Activated naive CD4-positive, alpha-beta T cell treated with anti-CD3 and anti-CD28 coated beads, Interleukin-2, amount 50 U/mL, for 16 hours (primary cell): ENCODE measurements around the gene BEND5.

Experiments used
- DNase-seq: peaks from one replicate; pipeline ENCODE4 v3.0.0-alpha.2; 2020

BEND5 gene, protein sequence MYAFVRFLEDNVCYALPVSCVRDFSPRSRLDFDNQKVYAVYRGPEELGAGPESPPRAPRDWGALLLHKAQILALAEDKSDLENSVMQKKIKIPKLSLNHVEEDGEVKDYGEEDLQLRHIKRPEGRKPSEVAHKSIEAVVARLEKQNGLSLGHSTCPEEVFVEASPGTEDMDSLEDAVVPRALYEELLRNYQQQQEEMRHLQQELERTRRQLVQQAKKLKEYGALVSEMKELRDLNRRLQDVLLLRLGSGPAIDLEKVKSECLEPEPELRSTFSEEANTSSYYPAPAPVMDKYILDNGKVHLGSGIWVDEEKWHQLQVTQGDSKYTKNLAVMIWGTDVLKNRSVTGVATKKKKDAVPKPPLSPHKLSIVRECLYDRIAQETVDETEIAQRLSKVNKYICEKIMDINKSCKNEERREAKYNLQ

DNA sequence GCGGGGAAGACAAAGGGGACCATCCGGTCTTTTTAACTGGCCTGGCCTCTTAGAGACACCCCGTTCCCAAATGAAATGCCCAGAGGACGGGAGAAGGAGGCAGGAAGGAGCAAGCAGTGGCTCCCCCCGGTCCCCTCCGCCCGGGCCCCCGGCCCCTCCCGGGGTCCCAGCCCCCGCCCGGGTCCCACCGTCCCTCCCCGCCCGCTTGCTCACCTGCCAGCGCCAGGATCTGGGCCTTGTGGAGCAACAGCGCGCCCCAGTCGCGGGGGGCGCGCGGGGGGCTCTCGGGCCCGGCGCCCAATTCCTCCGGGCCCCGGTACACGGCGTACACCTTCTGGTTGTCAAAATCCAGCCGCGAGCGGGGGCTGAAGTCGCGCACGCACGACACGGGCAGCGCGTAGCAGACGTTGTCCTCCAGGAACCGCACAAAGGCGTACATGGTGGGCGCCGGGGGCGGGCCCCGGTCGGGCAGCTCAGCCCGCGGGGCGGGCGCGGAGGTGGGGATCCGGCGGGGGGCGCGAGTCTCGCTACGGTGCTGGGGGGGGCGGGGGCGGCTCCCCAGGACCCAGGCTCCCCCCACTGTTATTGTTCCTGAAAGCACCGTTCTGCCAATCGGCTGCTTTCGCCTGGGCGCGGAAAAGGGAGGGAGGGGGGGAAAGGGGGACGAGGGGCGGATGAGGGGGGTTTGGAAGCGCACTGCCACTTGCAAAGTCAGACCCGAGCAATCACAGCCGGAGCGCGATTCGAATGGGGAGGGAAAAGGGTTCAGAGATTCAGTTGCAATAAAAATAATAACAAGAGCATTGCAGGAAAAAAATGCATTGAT is at the start of gene BEND5:
Gene BEND5 (minus strand): TSS at position 499 of the 826 bp plus-strand sequence. CDS start 60 bp downstream, at position 439.
- peak; percentile 63 for DNase-seq

DNA sequence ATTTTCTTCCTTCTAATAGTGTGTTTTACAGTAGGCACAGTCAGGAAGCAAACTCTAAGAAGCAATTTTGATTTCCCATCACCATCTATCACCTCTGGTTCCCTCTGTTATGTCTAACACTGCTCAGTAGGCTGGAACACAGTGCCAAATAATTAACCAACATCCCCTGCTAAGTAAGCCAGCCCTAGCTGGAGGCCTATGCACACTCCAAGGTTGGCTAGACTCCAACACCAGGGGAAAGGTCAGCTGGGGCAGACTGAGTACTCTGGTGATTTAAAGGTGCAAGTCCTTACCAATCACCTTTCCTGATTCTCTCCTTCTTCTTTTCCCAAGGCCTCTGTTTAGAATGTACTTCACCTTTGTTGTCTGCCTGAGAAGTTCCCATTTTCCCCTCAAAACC is 46.5 kb upstream of the BEND5 start:
- no peak for DNase-seq

DNA sequence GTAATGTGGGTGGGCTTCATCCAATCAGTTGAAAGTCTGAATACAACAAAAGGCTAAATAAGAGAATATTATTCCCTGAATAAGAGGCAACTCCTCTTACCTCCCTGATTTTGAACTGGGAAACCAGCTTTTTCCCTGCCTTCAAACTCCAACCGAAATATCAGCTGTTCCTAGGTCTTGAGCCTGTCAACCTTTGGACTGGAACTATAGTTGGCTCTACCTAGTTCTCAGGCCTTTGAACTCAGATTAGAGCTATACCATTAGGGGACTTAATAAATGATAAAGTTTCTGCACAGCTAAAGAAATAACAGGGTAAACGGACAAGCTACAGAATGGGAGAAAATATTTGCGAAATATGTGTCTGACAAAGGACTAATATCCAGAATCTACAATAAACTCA is 43.8 kb upstream of the BEND5 start:
- DNase-seq: no peak

DNA sequence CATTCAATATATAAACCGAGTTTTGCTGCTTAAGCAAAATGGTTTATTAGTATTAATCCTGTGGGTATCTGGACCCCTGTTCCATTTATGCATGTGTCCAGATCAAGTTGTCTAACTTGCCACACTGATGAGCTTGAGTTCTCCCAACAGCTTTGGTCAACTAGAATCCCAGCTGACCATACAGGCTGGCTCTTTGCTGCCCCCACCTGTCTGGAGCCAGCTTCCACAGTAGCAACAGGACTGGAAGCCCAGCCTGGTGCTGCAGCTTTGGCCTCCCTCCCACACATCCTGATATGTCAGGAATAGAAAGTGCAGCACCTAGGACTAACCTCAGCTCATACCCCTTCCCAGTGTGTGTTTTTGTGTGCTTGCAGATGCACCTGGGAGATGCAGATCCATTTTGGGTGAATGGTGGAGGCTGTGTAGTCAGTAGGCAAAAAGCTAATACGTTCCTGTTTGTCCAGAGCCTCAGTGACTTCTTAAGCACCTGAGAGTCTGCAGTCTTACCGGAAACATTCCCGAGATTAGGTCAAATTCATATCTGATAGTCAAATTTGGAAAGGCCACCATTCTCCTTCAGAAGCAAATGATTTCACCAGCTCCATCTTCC is 40.9 kb upstream of the BEND5 start:
- no peak for DNase-seq

DNA sequence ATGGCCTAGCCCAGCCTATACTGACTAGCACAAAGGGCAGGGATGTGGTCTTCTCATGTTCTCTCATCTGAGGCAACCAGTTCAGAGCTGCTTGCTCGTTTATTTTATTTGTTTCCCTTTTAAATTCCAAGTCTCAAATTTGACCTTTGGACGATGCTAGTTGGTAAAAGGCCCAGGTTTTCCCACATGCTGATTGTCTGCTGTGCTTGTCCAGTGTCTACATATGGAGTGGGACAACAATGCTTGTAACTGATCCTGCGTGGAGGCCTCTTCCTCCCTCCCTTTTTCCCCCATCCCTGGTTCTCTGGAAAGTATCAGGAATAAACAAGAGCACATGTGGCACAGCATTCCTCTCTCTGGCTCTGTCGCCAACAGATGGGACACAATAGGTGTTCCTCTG is 34.0 kb upstream of the BEND5 start:
- DNase-seq: no peak

DNA sequence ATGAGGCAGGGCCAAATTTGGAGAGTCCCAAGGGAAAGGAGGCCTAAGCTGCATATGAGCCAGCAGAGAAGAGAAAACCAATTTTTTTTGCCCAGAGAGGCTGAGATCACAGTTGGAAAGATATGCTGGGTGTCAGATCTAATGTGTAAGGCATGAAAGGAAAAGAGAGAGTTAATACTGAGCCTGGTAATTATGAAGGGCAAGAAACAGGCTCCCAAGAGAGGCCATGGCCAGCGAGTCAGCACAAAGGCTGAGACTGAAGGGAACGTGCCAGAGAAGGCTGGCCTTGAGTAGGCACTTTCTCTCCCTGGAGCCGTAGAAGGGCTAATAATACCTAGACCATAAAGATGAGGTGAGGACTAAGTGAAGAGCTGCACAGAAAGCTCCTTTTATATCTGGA is 31.8 kb upstream of the BEND5 start:
- no peak for DNase-seq

DNA sequence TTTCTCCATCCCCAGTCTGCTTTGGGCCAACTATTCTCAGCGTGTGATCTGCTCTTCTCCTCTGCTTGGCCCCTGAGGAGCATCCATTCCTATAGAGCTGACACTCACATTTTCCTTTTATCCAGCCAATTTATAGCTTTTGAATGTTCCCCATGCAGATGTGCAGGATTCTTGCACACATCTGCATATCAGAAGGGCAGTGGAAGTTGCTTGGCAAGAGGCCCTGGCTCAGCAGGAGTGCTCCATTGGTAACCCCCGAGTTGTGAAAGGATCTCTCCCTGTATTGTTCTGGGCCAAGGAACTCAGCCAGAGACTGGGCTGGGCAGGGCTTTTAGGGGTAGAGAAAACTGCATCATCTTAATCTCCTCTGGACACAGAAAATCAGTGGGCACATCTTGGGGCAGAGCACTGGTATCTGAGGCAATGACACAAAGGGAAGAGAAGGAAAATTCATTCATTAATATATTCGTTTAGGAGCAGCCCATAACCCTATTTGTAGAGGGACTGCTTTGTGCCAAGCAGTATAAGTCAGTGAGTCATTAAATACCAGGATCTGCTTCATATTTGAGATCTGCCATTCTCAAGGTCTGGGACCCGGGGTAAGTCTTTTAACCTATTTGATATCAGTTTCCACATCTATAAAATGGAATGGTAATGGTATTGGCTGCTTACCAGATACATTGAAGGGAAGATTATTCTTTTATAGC is 31.0 kb upstream of the BEND5 start:
- DNase-seq: no peak

DNA sequence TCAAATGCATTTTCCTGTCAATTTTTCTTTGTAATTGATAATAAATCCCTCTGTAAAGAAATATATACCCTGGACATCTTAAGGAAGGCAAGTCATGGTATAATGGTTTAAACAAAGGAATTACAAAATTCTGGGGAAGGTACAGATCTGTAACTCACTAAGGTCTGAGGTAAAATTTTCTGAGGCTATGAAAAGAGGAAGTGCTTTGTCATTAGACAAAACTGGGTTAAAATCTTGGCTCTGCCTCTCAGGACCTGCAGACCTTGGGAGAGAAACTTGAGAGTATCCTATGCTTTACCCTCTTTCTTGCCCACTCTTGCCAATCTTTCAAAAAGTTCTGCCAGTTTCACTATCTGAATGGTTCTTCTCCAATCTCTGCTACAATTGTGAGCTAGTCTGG is 26.8 kb upstream of the BEND5 start:
- no peak for DNase-seq

DNA sequence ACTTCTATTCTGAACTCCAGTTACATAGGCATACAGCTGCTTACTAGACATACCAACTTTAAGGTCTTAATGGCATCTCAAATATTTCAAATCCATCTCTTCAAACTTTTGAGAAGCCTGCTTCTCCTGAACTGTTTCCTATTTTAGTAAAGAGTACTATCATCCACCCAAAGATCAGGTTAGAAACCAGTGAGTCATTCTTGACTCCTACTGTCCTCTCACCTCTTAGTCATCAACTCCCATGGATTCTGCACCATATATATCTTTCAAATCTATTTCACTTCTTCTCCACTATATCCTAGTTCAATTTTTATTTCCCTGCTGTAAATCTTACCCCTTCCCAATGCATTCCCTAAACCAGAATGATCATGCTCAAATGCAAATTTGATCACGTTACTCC is 18.1 kb upstream of the BEND5 start:
- DNase-seq: no peak

DNA sequence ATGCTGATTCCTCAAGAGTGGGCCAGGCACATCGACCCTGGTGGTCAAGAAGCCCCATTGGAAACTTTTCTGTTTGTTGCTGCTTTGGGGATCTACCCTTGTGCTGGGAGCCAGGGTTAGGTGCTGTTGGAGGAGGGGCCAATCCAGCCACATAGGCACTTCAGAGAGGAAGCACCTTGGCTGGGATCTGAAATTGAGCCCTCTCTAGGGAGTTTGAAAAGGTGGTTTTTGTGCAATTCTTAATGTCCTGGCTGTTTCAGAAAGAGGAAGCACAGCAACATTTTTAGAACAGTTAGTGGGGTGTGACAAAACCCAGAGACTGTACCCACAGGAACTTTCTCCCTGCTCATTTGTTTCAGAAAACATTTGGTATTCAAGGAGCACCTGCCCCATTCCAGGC is 17.2 kb upstream of the BEND5 start:
- no peak for DNase-seq

DNA sequence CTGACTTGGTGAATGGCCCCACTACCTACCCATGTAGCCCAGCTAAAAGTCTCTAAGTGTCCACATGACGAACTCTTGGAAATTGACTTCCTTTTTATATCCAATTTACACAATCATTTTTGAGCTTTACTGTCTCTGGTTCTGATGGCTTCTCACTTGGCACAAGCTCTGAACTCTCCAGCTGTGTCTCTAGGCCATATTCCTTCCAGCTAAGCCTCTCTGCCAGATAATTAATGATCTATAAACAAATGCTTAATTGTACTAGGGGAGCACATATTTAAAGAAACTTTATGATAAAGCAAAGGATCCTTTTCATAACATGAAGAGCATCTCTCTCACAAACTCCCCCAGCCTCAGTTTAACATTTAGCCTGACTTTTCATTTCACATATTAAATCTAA is 16.3 kb upstream of the BEND5 start:
- no peak for DNase-seq

DNA sequence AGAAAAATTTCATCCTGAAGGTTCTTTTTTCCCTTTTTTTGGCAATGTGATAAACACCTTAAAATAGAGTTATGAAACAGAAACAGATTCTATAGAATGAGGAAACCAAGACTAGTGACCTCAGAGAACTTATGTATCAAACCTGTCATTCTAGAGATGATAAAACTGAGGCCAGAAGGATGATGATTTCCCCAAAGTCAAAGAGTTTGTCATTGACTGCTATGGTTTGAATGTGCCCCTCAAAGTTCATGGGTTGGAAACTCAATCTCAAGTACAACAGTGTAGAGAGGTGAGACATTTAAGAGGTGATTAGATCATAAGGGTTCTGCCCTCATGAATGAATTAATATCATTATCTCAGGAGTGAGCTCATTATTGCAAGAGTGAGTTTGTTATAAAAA is 13.7 kb upstream of the BEND5 start:
- DNase-seq: no peak

DNA sequence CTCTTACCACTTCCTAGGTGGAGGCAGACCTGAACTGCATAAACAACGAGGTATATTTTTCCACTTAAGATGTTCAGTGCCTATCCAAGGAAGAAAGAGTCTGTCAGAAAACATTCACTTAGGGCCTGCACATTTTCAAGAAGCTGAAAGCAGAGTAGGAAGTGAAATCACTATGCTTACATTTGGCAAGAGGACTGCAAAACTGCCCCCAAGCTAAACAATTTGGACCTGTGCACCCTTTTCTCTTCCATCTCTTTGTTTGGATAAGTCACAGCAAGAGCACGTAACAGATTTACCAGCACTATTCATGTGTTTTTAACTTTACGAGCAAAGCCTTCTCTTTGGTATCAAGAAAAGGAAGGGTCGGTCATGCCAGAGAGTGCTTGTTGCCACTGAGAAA is 13.2 kb upstream of the BEND5 start:
- DNase-seq: no peak

DNA sequence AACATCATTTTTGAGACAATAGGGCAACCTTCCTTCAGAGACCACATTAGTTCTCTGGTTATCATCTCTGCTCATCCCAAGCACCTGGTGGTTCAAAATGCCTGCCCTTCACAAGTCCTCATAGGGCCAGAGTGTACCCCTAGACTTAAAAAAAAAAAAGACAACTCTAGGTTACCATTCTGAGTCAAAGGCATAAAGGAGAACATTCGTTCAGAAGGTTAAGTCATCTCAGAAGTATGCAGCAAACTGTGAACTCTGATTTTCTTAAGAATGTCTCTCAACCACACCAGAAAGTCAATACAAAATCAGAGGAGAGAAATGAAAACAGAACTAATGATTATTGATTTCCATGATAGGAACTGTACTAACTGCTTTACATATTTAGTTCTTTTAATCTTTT is 9.2 kb upstream of the BEND5 start:
- no peak for DNase-seq

DNA sequence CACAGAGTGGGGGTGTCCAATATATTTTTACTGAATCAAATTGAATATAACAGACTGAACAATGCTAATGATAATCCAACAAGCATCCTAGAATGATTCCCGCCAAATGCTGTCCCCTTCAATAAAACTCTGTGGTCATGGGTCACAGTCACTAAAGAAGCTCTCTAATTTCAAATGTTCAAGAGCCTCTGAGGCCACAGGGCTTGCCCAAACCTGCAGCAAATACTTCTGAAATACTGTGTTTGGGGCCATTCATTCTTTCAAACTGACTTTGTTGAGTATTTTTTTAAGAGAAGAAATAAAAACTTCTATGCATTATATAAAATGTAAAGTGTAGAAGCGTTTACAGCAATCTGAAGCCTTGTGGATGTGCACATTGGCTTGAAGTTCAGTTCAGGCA is 7.6 kb upstream of the BEND5 start:
- no peak for DNase-seq

DNA sequence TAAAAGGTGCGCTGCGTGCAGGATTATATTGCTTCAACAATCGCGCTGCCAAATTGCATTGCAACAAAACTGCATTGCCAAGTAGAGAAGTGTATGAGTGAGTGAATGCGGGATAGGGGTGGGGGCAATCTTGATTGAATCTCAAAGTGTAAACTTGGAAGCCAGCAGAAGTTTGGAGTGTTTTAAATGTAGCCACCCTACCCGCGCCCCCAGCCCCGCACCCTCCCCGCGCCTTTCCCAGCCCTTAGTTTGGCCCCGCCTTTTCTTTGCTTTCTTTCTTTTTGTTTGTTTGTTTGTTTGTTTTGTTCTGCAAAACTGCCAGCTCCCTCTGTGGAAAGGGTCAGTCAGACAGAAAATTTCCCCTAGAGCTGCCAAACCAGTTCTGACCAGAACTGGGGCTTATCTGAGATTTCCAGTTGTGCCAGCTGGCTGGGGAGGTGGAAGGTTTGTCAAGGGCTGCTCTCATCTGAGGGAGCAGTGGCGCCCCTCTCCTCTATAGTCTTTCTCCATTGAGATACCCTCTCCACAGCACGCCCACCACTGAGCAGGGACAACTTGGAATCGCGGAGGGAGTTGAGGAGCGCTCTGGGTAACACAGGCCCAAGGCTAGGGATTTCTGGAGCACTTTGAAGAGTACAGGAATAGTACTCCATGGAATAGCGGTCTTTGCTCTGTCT is 666 bp upstream of the BEND5 start:
- no peak for DNase-seq

DNA sequence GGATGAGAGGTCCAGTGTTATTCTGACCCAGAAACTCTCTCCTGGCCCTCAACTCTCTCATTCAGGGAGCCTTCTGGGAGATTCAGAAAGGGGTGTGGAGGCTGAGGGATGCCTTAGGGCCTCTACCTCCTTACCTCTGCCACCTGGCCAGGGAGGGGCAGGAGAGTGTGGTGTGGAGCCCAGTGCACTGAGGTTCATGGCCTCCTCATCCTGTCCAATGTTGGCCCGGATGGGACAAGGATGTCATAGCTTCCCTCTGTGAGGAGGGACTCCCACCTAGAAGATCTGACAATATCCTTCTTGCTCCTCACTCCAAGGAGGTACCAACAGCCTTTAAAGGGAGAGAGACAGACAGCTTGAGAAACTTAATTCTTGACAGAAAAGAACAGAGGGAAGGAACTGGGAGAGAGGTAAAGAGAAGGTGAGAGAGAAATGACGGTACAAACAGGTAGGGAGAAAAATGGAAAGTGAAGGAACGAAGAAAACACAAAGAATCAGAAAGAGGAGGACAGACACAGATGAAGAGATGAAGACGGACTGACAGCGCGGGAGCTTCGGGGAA is 779 bp downstream of the BEND5 start:
- DNase-seq: no peak

DNA sequence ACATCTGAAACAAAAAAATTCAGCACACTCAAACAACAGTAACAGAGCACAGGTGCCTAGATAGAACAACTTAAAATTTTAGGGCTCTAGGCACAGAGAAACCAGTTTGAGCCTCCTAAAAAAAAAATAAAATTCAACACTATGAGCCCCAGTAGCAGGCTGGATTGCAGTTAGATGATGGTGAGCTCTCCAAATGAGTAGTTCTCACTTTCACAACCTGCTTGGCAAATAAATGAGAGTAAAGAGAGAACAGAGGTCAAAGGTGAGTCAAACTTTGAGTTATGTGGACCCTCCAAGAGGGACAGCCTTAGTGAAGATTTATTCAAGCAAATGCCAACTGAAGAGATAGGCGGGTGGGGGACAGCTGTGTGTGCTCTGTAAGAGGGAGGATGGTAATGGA is 3.6 kb downstream of the BEND5 start:
- no peak for DNase-seq

DNA sequence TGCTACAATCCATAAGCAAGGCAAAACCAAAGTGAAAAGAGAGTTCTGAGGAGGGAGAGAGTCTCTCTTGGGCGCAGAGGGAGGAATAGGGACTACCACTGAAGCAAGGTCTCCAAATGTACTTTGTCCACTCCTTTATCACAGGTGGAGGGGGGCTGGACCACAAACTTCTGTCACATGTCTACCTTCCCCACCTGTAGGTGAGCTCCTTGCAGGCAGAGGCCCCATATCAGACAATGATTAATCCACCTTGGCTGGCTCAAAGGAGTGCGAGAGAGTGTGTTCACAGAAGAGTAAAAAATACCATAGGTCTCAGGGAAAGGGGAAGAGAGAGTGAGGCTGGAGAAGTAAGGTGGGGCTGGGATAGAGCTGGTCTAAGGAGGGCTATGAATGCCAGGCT is 4.5 kb downstream of the BEND5 start:
- DNase-seq: no peak

DNA sequence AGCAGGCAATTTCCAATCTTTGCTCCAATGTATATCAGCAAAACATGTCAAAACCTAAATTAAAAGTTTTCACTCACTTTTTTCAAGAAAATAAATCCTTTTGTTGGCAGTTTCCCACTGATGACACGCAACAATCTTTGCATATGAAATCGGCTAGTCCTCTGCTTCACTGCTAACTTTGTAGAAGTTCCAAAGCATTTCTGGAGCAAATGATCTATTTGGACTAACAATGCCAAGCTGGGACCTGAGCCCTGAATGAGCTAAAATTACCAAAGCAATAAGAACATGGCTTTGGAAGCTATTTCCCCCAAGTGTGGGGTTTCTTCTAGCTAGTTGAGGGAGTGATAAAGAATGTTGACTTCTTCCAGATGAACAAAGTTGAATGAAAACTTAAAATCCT is 5.1 kb downstream of the BEND5 start:
- no peak for DNase-seq

DNA sequence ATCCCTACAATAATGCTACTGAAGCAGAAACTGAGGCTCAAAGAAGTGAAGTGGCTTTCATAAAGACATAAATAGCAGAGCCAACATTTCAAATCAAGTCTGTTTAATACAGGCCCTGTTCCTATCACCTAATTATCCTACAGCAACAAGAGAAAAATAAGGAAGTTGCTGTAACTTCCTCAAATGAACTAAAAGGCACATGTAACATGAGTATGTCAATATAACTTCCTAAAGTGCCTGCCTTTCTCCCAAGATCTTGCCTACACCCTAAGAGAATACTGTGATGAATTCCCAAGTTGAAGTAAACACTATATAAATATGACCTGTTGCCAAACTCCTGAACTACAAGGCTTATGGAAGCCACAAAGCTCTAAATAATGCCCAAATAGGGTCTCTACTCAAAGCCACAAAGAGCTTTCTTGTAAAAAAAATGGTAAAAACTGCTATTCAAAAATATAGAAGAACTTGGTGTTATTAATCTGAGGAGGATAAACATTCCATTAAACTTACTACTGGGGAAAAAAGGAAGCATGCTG is 8.6 kb downstream of the BEND5 start:
- DNase-seq: no peak

DNA sequence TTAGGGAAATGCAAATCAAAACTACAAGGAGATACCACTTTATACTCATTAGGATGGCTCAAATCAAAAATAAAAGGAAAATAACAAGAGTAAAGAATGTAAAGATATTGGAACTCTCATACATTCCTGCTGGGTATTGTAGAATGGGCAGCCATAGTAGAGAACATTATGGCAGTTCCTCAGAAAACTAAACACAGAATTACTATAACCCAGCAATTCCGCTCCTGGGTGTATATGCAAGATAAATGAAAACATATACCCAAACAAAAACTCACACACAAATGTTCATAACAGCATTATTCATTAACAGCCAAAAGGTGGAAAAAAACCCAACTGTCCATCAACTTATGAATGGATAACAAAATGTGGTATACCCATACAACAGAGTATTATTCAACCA is 11.4 kb downstream of the BEND5 start:
- DNase-seq: no peak
